Measurements from ENCODE around the gene CNGA2. TPM values are rescaled to one million over a fixed set of nuclear protein-coding genes. Genes with fewer than 3 reads are reported as not detected.

CNGA2 gene
- total and polyA plus RNA-seq, 2 donors (not counting 3 experiments of a cell fraction or from before 2014, with no cell fraction given), result not detected

GRCh38 chrX:151687635-151688034, 46.9 kb upstream of the CNGA2 start:
- Histone ChIP-seq H3K4me3 (replicated peaks in 1 of 3; ENCODE audit: insufficient read depth in 1 of 3, low read depth in 1 of 3, low read length in 3 of 3) (no peak overlapping the region), H3K4me2 (ENCODE audit: insufficient read depth, low read length) (no peak overlapping the region), H3K79me2 (ENCODE audit: control insufficient read depth, insufficient read depth, low read length) (no peaks in the 10 kb centered on the region), H3K9me3 (replicated peaks; ENCODE audit: control insufficient read depth, insufficient read depth, low read length) (no peaks in the 10 kb centered on the region), H3K9me1 (replicated peaks; ENCODE audit: control insufficient read depth, extremely low read depth, insufficient read depth, low read length) (no peaks in the 10 kb centered on the region), H4K20me1 (replicated peaks; ENCODE audit: control insufficient read depth, extremely low read depth, insufficient read depth, low read length) (no peaks in the 10 kb centered on the region), H3K36me3 (ENCODE audit: control insufficient read depth in 2 of 2, extremely low read depth in 1 of 2, insufficient read depth in 2 of 2, low read length in 2 of 2) (no peaks in the 10 kb centered on the region), H3K9ac (replicated peaks; ENCODE audit: extremely low read depth, insufficient read depth, low read length) (no peak overlapping the region), H3K4me1 (ENCODE audit: control insufficient read depth, extremely low read depth, insufficient read depth, low read length) (no peaks in the 10 kb centered on the region), H3K27me3 (ENCODE audit: control insufficient read depth in 2 of 2, insufficient read depth in 2 of 2, low read length in 2 of 2) (no peaks in the 10 kb centered on the region), H2AFZ (ENCODE audit: low read depth, low read length) (no peak overlapping the region), H3K27ac (ENCODE audit: insufficient read depth, low read depth, low read length) (no peak overlapping the region)
- ChIA-PET POLR2A (no interaction called here), CTCF (no interaction called here)
- no peak for FAIRE-seq
- intact Hi-C loops (cut with micrococcal nuclease) (no loop called here), dilution Hi-C loops (cut with MboI; ENCODE audit: extremely low pct_ligation_motif_present, low sequenced_read_pairs) (no loop called here)
- TF ChIP-seq POLR2A (IDR thresholded peaks at IDR 0.05; ENCODE audit: low read depth, low read length) (no peak), CTCF (IDR thresholded peaks at IDR 0.05; ENCODE audit: extremely low read depth in 1 of 2, insufficient read depth in 1 of 2, low read depth in 1 of 2, low read length in 2 of 2) (no peak), EZH2 (IDR thresholded peaks at IDR 0.05; ENCODE audit: borderline replicate concordance, low read depth, low read length, severe bottlenecking) (no peak), MAX (IDR thresholded peaks at IDR 0.05; ENCODE audit: insufficient read depth, insufficient read length) (no peak), POLR2AphosphoS5 (IDR thresholded peaks at IDR 0.05; ENCODE audit: insufficient read depth, low read depth, low read length) (no peak), JUN (IDR thresholded peaks at IDR 0.05; ENCODE audit: borderline replicate concordance, insufficient read depth, insufficient read length, low read depth) (no peak), MYC (IDR thresholded peaks at IDR 0.05; ENCODE audit: low read depth, low read length) (no peak), GATA2 (IDR thresholded peaks at IDR 0.05; ENCODE audit: insufficient read depth, insufficient read length, low read depth, low read length) (no peak), FOS (IDR thresholded peaks at IDR 0.05; ENCODE audit: borderline replicate concordance, insufficient read depth, low read length) (no peak)
- no TSS peak for BruUV-seq (replicated peaks)
- no peak for DNase-seq (ENCODE audit: low read depth, low spot score)
